GM19240 (cell line): Measurements from ENCODE around the gene EMILIN1.
A peak's percentile ranks its signal among the peaks of the same experiment; 100 is the strongest.

Source experiments
- DNase-seq: peaks from one replicate; pipeline ENCODE4 v3.0.0; 2011; ENCODE audit warnings: low spot score; ENCODE audit not compliant: insufficient read length

Gene EMILIN1

DNA sequence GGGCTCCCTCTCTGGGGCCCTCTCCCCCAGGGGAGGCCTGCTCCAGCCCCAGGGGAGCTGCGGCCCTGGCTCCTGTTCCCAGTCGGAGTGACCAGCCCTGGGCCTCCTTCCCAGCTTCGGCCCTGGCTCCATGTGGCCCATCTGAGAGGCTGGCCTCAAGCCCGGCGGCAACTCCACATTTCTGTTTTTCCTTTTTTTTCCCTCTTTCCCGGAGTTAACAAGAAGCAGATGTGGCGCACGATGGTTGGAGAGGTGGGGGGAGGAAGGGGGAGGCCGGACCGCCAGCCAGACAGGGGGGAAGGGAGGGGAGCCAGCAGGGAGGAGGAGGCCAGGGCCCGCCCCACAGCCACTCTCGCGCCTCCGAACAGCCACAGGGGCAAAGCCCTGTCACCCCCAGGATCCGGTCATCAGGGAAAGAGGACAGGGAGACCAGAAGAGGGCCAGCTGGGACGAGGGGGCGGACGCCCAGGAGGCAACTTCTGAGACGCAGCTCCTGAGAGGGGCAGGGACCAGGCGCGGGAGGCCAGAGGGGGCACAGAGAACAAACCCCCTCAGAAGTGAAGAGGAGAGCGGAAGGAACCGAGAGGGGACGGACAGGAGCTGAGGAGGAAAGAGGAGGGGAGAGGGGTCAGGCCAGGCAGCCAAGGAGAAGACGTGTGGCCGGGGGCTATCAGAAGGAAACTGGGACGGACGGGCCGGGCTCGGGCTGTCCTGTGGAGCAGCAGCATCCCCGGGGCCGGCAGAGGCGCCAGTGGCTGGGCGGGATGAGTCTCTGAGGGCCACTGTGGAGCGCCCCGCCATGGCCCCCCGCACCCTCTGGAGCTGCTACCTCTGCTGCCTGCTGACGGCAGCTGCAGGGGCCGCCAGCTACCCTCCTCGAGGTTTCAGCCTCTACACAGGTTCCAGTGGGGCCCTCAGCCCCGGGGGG is at the start of gene EMILIN1:
Gene EMILIN1 (plus strand): TSS at position 349 of the 928 bp plus-strand sequence. CDS start 451 bp downstream, at position 800.
- DNase-seq = no peak

GRCh38 chr2:27029051-27029450 is 49.4 kb upstream of the EMILIN1 start:
- DNase-seq = no peak

DNA sequence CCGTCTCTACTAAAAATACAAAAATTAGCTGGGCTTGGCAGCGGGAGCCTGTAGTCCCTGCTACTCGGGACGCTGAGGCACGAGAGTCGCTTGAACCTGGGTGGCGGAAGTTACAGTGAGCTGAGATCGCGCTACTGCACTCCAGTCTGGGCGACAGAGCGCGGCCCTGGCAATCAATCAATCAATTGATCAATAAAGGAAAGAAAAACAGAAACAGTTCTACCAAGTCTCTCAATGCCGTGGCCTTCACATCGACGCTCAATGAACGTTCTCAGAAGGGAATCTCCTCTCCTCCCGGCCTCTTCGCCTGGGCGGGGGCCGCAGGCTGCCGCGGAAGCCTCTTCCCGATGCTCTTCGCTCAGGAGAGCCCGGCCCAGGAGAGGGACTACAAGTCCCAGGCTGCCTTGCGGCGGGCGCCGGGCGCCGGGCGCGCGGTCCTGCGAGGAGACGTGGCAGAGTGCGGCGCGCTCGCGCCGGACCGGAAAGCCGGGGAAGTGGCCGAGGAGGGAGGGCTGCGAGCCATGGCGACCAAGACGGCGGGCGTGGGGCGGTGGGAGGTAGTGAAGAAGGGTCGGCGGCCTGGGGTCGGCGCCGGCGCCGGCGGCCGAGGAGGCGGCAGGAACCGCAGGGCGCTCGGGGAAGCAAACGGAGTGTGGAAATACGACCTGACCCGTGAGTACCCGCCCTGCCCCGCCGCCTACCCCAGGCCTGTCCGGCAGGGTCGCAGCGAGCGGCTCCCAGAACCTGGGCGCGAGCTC is 45.7 kb upstream of the EMILIN1 start, which contains the start of gene TMEM214:
Gene TMEM214 (plus strand): TSS at position 471 of the 758 bp plus-strand sequence. CDS start 51 bp downstream, at position 522.
- DNase-seq = peak; percentile 94

- DNase-seq = no peak
These were observed 45.1 kb upstream of the EMILIN1 start for GRCh38 chr2:27033253-27033852.

DNA sequence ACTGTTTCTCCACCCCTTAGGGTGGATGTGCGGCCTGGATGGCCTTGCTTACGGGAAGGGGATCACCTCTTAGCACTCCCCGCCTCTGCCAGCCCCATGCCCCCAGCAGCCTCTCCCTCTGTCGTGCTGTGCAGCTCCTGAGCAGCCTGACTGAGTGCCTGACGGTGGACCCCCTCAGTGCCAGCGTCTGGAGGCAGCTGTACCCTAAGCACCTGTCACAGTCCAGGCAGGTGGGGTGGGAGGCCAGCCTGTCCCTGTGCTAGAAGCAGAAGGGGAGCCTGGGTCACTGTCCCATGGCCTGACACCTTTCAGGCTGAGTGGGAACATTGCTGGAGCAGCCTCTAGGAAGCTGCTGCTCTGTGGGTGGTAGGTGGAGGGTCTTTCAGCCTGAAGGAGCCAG is 40.4 kb upstream of the EMILIN1 start:
- no peak for DNase-seq

DNA sequence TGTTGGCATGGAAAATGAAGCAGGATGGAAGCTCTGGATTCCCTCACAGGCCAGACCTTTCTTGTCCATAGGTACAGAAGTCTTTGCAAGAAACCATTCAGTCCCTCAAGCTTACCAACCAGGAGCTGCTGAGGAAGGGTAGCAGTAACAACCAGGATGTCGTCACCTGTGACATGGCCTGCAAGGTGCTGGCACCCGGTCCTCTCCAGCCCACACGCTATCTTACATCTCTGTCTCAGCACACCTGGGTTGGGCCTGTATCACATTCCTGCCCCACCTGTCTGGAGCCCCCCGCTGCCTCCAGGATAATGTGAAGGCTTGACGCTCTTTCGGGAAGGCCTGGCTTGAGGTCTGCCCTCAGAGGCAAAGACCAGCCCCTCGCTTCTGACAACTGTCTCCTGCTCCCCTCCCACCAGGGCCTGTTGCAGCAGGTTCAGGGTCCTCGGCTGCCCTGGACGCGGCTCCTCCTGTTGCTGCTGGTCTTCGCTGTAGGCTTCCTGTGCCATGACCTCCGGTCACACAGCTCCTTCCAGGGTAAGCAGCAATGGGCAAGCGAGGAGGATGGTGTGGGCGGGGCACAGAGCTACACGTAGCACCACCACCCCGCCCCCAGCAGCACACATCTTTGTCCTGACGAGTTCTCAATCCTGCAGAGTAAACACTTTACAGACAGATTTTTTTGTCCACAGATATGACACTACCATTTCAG is 39.6 kb upstream of the EMILIN1 start:
- DNase-seq = no peak

DNA sequence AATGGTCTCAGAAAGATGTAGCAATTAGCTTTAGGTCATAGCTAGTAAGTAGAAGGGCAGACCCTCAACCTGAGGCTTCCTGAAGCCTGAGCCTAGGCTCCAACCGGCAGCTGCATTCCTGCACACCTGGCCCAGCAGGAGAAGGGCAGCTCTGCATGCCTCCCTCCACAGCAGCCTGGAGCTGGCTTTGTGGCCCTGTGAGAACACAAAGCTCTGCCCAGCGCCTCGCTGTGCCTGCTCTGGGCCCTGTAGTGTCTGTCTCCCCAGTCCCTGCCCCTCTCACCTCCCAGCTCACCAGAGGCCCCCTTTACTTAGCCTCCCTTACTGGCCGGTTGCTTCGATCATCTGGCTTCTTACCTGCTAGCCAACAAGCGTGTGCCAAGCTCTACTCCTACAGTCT is 39.0 kb upstream of the EMILIN1 start:
- no peak for DNase-seq

DNA sequence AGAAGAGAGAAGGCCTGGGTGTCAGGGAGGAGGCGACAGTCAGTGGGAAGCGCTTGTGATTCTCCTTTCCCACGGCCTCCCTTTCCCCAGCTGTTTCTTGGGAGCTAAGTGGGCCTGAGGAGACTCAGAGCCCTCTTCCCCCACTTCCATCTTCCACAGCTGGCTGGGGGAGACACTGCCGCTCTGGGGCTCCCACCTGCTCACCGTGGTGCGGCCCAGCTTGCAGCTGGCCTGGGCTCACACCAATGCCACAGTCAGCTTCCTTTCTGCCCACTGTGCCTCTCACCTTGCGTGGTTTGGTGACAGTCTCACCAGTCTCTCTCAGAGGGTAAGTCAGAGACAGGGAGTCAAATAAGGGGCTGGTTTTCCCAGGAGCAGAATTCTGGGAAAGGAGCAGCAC is 38.5 kb upstream of the EMILIN1 start:
- no peak for DNase-seq

GRCh38 chr2:27040282-27040681 is 38.1 kb upstream of the EMILIN1 start:
- no peak for DNase-seq

DNA sequence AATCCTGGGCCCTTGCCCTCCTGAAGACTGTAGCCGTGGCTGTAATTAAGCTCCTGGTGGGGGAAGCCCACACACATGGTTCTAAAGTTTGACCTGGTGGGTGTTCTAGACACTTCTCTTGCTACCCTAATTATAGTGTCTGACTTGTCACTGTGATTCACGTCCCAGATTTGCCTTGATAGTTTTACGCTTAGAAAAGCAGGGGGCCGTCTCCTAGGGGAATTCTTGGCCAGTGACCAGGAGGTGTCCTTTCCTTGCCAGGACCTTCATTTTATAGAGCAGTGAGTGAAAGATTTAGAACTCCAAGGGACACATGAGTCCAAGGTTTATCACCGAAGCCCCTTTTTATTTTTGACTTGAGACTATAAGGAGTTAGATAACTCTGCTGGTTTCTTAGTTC is 36.7 kb upstream of the EMILIN1 start:
- no peak for DNase-seq

GRCh38 chr2:27042159-27042661 is 36.2 kb upstream of the EMILIN1 start:
- no peak for DNase-seq

GRCh38 chr2:27042985-27043634 is 35.3 kb upstream of the EMILIN1 start:
- DNase-seq = no peak

GRCh38 chr2:27049422-27050280 is 28.8 kb upstream of the EMILIN1 start:
- DNase-seq = peak; percentile 51

GRCh38 chr2:27050281-27050995 is 28.0 kb upstream of the EMILIN1 start:
- DNase-seq = peak; percentile 74

- DNase-seq = peak; percentile 96
These were observed 27.2 kb upstream of the EMILIN1 start, which contains the start of gene AGBL5 for GRCh38 chr2:27050996-27051901. Gene AGBL5, plus strand, starts transcription at chr2:27051668. Its CDS starts 1,291 bp downstream, at chr2:27052959.

- no peak for DNase-seq
These were observed 26.3 kb upstream of the EMILIN1 start for GRCh38 chr2:27051902-27052645.

DNA sequence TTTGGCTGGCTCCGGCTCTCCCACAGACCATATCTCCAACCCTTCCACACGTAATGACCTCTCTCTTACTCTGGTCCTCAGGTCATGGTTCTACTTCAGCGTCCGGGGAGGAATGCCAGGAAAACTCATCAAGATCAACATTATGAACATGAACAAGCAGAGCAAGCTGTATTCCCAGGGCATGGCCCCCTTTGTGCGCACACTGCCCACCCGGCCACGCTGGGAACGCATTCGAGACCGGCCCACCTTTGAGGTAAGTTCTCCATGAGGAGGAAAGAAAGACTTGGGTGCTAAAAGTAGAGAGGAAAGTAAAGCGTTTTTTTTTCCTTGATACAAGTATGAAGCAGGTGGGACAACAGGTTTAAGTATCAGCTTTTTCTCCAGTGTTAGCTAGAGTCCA is 25.1 kb upstream of the EMILIN1 start:
- no peak for DNase-seq
